SK-N-SH (cell line): ENCODE results near the gene PTPRN. TPM values are rescaled to one million over a fixed set of nuclear protein-coding genes. Genes with fewer than 3 reads are reported as not detected.

ENCODE experiments used
- CTCF ChIA-PET: fragments of 300-600, 350-600 bp; formaldehyde crosslinking; extraction: SDS; loops from one replicate; lab custom pipeline; 2021; lab: Yijun Ruan, JAX
- POLR2A ChIA-PET: fragments of 350-600 bp; sonication (Branson Sonifier 250); formaldehyde crosslinking; extraction: SDS; loops from one replicate; lab custom pipeline; 2020; ENCODE audit warnings: antibody characterized with exemption, inconsistent platforms; lab: Yijun Ruan, JAX
- DNase-seq: peaks from one replicate; pipeline ENCODE4 v3.0.0; 2012
- H2AFZ ChIP-seq: fragments of 200-600 bp; sonication (generic); 2 replicates; pipeline ENCODE4 v1.8.1; 2016; ENCODE audit warnings: antibody characterized with exemption, mild to moderate bottlenecking, low read depth
- H3F3A ChIP-seq: fragments of 200-600 bp; sonication (generic); replicated peaks from 2 replicates; pipeline ENCODE3; 2016; ENCODE audit warnings: antibody characterized with exemption, mild to moderate bottlenecking; ENCODE audit not compliant: insufficient read depth
- H3K27ac ChIP-seq, 2 experiments: fragments of 200-500 bp in 1 of 2; fragments of 200-600 bp in 1 of 2; sonication (Bioruptor generic) in 1 of 2; sonication (generic), shearing (Covaris generic) in 1 of 2; 2 replicates each; pipeline versions ENCODE4 v1.5.1 to v1.6.1; 2014 to 2016; ENCODE audit warnings: low read depth in 2 of 2, inconsistent platforms in 1 of 2, low read length in 1 of 2, mild to moderate bottlenecking in 1 of 2, mixed read lengths in 1 of 2
- H3K27me3 ChIP-seq: fragments of 200-600 bp; sonication (generic), shearing (Covaris generic); 2 replicates; pipeline ENCODE4 v1.6.1; 2016; ENCODE audit warnings: mixed run types; ENCODE audit not compliant: insufficient read depth
- H3K36me3 ChIP-seq, 2 experiments: fragments of 200-500 bp in 1 of 2; fragments of 200-600 bp in 1 of 2; sonication (Bioruptor generic) in 1 of 2; sonication (generic) in 1 of 2; replicated peaks in 1 of 2; 2 replicates each; pipeline versions ENCODE3 to v1.5.1; 2014 to 2016; ENCODE audit warnings: low read length in 1 of 2, mild to moderate bottlenecking in 1 of 2; ENCODE audit not compliant: insufficient read depth in 2 of 2, control insufficient read depth in 1 of 2
- H3K4me1 ChIP-seq, 2 experiments: fragments of 200-500 bp in 1 of 2; fragments of 200-600 bp in 1 of 2; sonication (Bioruptor generic) in 1 of 2; sonication (generic), shearing (Covaris generic) in 1 of 2; 2 replicates each; pipeline versions ENCODE4 v1.5.1 to v1.6.1; 2014 to 2016; ENCODE audit warnings: low read depth in 1 of 2, low read length in 1 of 2, mixed run types in 1 of 2; ENCODE audit not compliant: insufficient read depth in 2 of 2, control insufficient read depth in 1 of 2
- H3K4me2 ChIP-seq: fragments of 200-600 bp; sonication (generic), shearing (Covaris generic); 2 replicates; pipeline ENCODE4 v1.6.1; 2017; ENCODE audit warnings: mixed run types
- H3K4me3 ChIP-seq, 2 experiments: fragments of 200-500 bp in 1 of 2; fragments of 200-600 bp in 1 of 2; sonication (Bioruptor generic) in 1 of 2; sonication (generic), shearing (Covaris generic) in 1 of 2; 2 replicates each; pipeline versions ENCODE4 v1.5.1 to v1.8.1; 2014 to 2016; ENCODE audit warnings: low read depth in 2 of 2, inconsistent platforms in 1 of 2, low read length in 1 of 2, mild to moderate bottlenecking in 1 of 2, mixed read lengths in 1 of 2, moderate library complexity in 1 of 2
- H3K79me2 ChIP-seq: fragments of 200-600 bp; sonication (generic); 2 replicates; pipeline ENCODE4 v1.8.1; 2017; ENCODE audit warnings: mild to moderate bottlenecking; ENCODE audit not compliant: insufficient read depth
- H3K9ac ChIP-seq: fragments of 200-600 bp; sonication (generic); 2 replicates; pipeline ENCODE4 v1.6.1; 2017; ENCODE audit warnings: mixed run types
- H3K9me2 ChIP-seq: fragments of 200-600 bp; sonication (generic); 2 replicates; pipeline ENCODE4 v1.6.1; 2017; ENCODE audit warnings: mixed run types
- H3K9me3 ChIP-seq: fragments of 200-600 bp; sonication (generic); 2 replicates; pipeline ENCODE4 v1.6.1; 2017; ENCODE audit warnings: mixed run types, mild to moderate bottlenecking, moderate library complexity
- H4K20me1 ChIP-seq: fragments of 200-600 bp; sonication (generic); 2 replicates; pipeline ENCODE4 v1.6.1; 2017; ENCODE audit warnings: mild to moderate bottlenecking, mixed run types; ENCODE audit not compliant: insufficient read depth
- CHD2 ChIP-seq: fragments of 150-350 bp; IDR thresholded peaks from 2 replicates; pipeline ENCODE4 v1.6.1; 2018; ENCODE audit warnings: low read length; ENCODE audit not compliant: partially characterized antibody
- ELF1 ChIP-seq: IDR thresholded peaks from 2 replicates; pipeline ENCODE4 v1.4.0; 2012
- EZH2phosphoT487 ChIP-seq: fragments of 200-600 bp; sonication (generic); IDR thresholded peaks from 2 replicates; pipeline ENCODE4 v1.6.1; 2017; ENCODE audit warnings: low read depth, mixed run types, mild to moderate bottlenecking, antibody characterized with exemption, moderate library complexity, borderline replicate concordance
- FOSL2 ChIP-seq: IDR thresholded peaks from 2 replicates; pipeline ENCODE4 v1.4.0; 2012; ENCODE audit warnings: low read depth, mild to moderate bottlenecking, moderate library complexity, borderline replicate concordance
- FOXM1 ChIP-seq: IDR thresholded peaks from 2 replicates; pipeline ENCODE4 v1.4.0; 2012; ENCODE audit warnings: low read depth, mild to moderate bottlenecking
- GATA2 ChIP-seq: sonication (generic); formaldehyde crosslinking; IDR thresholded peaks from 2 replicates; pipeline ENCODE4 v1.5.0; 2020; ENCODE audit warnings: mild to moderate bottlenecking, missing genetic modification reagents
- IRF3 ChIP-seq: fragments of 150-350 bp; IDR thresholded peaks from 2 replicates; pipeline ENCODE4 v1.6.1; 2016; ENCODE audit warnings: mild to moderate bottlenecking, low read depth, low read length
- JUND ChIP-seq: IDR thresholded peaks from 2 replicates; pipeline ENCODE4 v1.4.0; 2012
- MAX ChIP-seq: IDR thresholded peaks from 2 replicates; pipeline ENCODE4 v1.4.0; 2012; ENCODE audit warnings: low read depth
- MXI1 ChIP-seq: IDR thresholded peaks from 2 replicates; pipeline ENCODE4 v1.6.1; 2012; ENCODE audit warnings: mild to moderate bottlenecking, low read depth, low read length, improper control_type of control experiment
- NRF1 ChIP-seq: IDR thresholded peaks from 2 replicates; pipeline ENCODE4 v1.6.1; 2012; ENCODE audit warnings: low read depth, mild to moderate bottlenecking, low read length
- RAD21 ChIP-seq: IDR thresholded peaks from 2 replicates; pipeline ENCODE4 v1.6.1; 2012; ENCODE audit warnings: mild to moderate bottlenecking, low read length
- RCOR1 ChIP-seq: fragments of 150-350 bp; IDR thresholded peaks from 2 replicates; pipeline ENCODE4 v1.6.1; 2017; ENCODE audit warnings: antibody characterized with exemption, low read length
- RFX5 ChIP-seq: IDR thresholded peaks from 2 replicates; pipeline ENCODE4 v1.6.1; 2012; ENCODE audit warnings: mild to moderate bottlenecking, improper control_type of control experiment, low read length
- RXRA ChIP-seq: IDR thresholded peaks from 2 replicates; pipeline ENCODE4 v1.4.0; 2012; ENCODE audit warnings: low read depth, mild to moderate bottlenecking, borderline replicate concordance
- SMC3 ChIP-seq: IDR thresholded peaks from 2 replicates; pipeline ENCODE4 v1.6.1; 2012; ENCODE audit warnings: low read depth, low read length, improper control_type of control experiment
- TEAD4 ChIP-seq: IDR thresholded peaks from 2 replicates; pipeline ENCODE4 v1.4.0; 2012; ENCODE audit warnings: mild to moderate bottlenecking, borderline replicate concordance; ENCODE audit not compliant: insufficient read depth
- USF1 ChIP-seq: IDR thresholded peaks from 2 replicates; pipeline ENCODE4 v1.4.0; 2012; ENCODE audit warnings: low read depth, borderline replicate concordance
- YY1 ChIP-seq: IDR thresholded peaks from 2 replicates; pipeline ENCODE4 v1.4.0; 2012; ENCODE audit warnings: low read depth, mild to moderate bottlenecking
- WGBS: methylation state at CpG from one replicate; pipeline ENCODE4 v1.1.6; 2017; ENCODE audit warnings: low lambda C conversion rate; 5-methylcytosine and 5-hydroxymethylcytosine counted together
- polyA plus RNA-seq, 3 experiments: library from polyadenylated mRNA; depleted of rRNA; stranded (reverse); fragments of >200 nt; gene quantifications; 2 replicates each; pipeline ENCODE4 v1.2.3, GENCODE V29; 2012
- TF ChIP-seq, protein P1 (sequence below): fragments of 200-600 bp; sonication (generic); IDR thresholded peaks from 2 replicates; pipeline ENCODE4 v1.6.1; 2017; ENCODE audit warnings: antibody characterized with exemption, mild to moderate bottlenecking, moderate library complexity

The PTPRN gene
- polyA plus RNA-seq, 1 of the 3 experiments (the other 2 are of a cell fraction), result 9.5 TPM

DNA sequence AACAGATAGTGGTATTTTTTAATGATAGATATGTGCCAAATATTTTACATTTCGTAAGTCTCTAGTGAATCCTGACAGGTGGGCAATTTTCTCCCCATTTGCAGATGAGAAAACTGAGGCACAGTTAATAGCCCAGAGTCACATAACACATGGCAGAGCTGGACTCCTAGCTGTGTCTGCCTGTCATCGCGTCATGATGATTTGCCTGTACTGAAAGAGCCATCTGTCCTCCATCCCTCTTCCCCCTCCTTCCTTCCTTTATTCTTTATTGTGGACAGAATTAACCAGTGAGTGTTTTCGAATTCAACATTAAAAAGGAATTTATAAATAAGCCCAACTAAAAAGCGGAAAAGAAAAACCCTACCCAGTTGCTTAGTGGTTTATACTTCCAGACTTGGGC is 26.8 kb downstream of the PTPRN start:
- Histone ChIP-seq H3K4me2 (no peak overlapping the region), H3K27me3 (no peaks in the 10 kb centered on the region), H3K9me2 (no peaks in the 10 kb centered on the region), H3K4me1 (peaks cover 17 to 24% of the 10 kb centered on the region in 2 experiments), H3K9me3 (no peaks in the 10 kb centered on the region), H3K4me3 (no peak overlapping the region), H3K27ac (no peak overlapping the region), H3F3A (peaks cover 12% of the 10 kb centered on the region), H3K36me3 (peaks cover 14 to 37% of the 10 kb centered on the region in 2 experiments), H4K20me1 (no peaks in the 10 kb centered on the region), H3K9ac (no peak overlapping the region), H3K79me2 (peaks cover 9% of the 10 kb centered on the region; the same call in 1 of the 2 replicates), H2AFZ (no peak overlapping the region)
- no peak for TF ChIP-seq RFX5
- TF ChIP-seq EZH2phosphoT487, result no peak
- no peak for TF ChIP-seq YY1
- TF ChIP-seq NRF1, result no peak
- no peak for TF ChIP-seq RAD21
- no peak for TF ChIP-seq RCOR1
- no peak for TF ChIP-seq FOXM1
- no peak for TF ChIP-seq MXI1
- TF ChIP-seq RXRA, result no peak
- no peak for TF ChIP-seq FOSL2
- TF ChIP-seq SMC3, result no peak
- no peak for TF ChIP-seq IRF3
- TF ChIP-seq TEAD4, result no peak
- TF ChIP-seq CHD2, result no peak
- TF ChIP-seq GATA2 (CRISPR knock-in tag), result no peak
- TF ChIP-seq, protein P1, sequence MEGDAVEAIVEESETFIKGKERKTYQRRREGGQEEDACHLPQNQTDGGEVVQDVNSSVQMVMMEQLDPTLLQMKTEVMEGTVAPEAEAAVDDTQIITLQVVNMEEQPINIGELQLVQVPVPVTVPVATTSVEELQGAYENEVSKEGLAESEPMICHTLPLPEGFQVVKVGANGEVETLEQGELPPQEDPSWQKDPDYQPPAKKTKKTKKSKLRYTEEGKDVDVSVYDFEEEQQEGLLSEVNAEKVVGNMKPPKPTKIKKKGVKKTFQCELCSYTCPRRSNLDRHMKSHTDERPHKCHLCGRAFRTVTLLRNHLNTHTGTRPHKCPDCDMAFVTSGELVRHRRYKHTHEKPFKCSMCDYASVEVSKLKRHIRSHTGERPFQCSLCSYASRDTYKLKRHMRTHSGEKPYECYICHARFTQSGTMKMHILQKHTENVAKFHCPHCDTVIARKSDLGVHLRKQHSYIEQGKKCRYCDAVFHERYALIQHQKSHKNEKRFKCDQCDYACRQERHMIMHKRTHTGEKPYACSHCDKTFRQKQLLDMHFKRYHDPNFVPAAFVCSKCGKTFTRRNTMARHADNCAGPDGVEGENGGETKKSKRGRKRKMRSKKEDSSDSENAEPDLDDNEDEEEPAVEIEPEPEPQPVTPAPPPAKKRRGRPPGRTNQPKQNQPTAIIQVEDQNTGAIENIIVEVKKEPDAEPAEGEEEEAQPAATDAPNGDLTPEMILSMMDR, result no peak
- no peak for TF ChIP-seq ELF1
- no peak for TF ChIP-seq JUND
- no peak for TF ChIP-seq USF1
- TF ChIP-seq MAX, result no peak
- CTCF ChIA-PET, result interaction anchor here (1.6 to 15.4 kb wide), 4 partner anchors 10 to 123 kb away, joined by 3 to 312 read pairs (median 38); no protein-coding TSS in a partner anchor
- DNase-seq, result no peak
- 92% methylated on average over 5 of the region's 5 CpGs for WGBS
- POLR2A ChIA-PET, result interaction anchor here (1.9 kb wide), 1 partner anchor 13 kb away, joined by 7 read pairs; no protein-coding TSS in a partner anchor
